SJCRH30 (cell line): Measurements from ENCODE around the gene CIRBP. TPM values are rescaled to one million over a fixed set of nuclear protein-coding genes. Genes with fewer than 3 reads are reported as not detected.

Experiments used
- DNase-seq, 2 experiments: peaks; one replicate each; pipeline ENCODE4 v3.0.0-alpha.2; 2015 to 2020
- H3K27ac ChIP-seq: fragments of 250-450 bp; sonication (Bioruptor Pico); 2 replicates; pipeline ENCODE4 v1.5.1; 2020; ENCODE audit warnings: mild to moderate bottlenecking, moderate library complexity
- H3K27me3 ChIP-seq: fragments of 250-450 bp; sonication (Bioruptor Pico); 2 replicates; pipeline ENCODE4 v1.5.1; 2020; ENCODE audit warnings: mild to moderate bottlenecking, moderate library complexity
- H3K36me3 ChIP-seq: fragments of 250-450 bp; sonication (Bioruptor Pico); 2 replicates; pipeline ENCODE4 v1.5.1; 2020; ENCODE audit warnings: mild to moderate bottlenecking, moderate library complexity
- H3K4me1 ChIP-seq: fragments of 250-450 bp; sonication (Bioruptor Pico); 2 replicates; pipeline ENCODE4 v1.5.1; 2020; ENCODE audit warnings: mild to moderate bottlenecking, moderate library complexity
- H3K4me3 ChIP-seq: fragments of 250-450 bp; sonication (Bioruptor Pico); 2 replicates; pipeline ENCODE4 v1.5.1; 2020; ENCODE audit warnings: mild to moderate bottlenecking, moderate library complexity
- H3K9me3 ChIP-seq: fragments of 250-450 bp; sonication (Bioruptor Pico); replicated peaks from 2 replicates; pipeline ENCODE4 v1.5.1; 2020; ENCODE audit warnings: mild to moderate bottlenecking, moderate library complexity
- total RNA-seq: library from RNA; depleted of rRNA; stranded (reverse); fragments of >200 nt; shearing (Covaris generic); gene quantifications from 2 replicates; pipeline ENCODE4 v1.2.3, GENCODE V29; 2014

The CIRBP gene
- total RNA-seq, 1 experiment from 2014 or later: 181 TPM

DNA sequence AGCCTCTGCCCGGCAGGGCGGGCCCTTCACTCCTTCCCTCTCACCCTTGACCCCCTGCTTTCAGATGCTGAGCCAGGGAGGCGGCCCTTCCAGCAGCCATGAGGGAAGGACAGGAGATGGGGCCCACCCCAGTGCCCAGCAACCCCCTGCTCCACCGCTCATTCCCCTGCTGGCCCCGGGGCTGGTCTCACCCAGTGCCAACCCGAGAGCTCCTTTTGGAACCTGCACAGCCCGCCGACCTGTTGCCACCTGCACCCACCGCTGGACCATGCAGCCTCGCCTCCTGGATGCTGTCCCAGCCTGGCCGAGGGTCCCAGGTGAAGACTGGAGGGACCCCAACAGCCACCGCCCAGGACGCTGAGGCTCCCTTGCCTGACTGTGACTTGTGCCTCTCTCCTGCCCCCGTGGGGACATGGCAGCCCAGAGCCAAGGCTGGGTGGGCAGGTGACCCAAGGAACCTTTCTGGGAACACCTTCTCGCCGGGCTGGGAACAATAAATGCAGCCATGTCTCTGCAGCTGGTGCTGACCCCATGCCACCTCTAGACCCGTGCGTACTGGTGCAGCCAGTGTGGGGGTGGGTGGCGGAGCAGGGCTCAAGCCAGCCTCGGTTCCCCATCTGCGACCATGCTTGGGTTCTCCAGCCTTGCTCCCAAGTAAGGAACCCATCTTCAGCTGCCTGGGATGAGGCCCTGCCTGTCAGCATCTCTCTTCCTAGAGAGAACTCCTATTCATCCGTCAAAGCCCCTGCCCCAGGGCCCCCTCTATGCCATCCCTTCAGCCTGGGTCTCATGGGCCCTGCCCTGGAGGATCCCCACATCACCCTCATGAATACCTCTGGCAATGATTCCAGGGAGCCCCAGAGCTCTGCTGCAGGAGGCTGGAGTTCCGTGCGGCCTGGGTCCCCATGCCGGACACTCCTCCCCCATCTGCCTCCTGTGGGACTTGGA is 9.9 kb downstream of the CIRBP start:
- Histone ChIP-seq H3K4me1 (no peaks in the 10 kb centered on the region), H3K27ac (no peak overlapping the region), H3K36me3 (peaks cover 18% of the 10 kb centered on the region), H3K9me3 (no peaks in the 10 kb centered on the region), H3K4me3 (no peak overlapping the region), H3K27me3 (peaks cover 13% of the 10 kb centered on the region)
- DNase-seq: no peak

DNA sequence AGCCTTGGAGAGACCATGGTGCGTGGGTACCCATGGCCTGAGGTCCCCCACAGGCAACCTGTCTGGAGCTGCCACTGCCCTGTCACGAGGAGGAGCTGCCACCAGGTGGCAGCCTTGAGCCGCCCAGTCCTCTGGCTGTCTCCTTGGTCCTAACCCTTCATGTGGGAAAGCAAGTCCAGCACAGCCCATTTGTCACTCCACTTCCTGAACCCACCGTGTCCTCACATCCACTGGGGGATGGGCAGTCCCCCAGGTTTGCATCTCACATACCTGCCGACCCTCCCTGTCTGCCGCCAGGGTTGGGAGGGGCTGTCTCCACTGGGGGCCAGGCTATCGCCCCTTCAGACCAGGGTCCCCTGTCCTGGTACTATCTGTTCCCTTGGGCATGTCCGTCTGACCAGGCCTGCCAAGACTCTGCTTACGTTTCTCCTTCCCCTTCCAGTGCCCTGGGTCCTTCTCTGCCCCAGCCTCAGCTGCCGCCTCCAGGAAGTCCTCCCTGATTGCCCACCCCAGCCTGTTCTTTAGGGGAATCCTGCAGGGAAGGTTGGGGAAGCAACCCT is 10.7 kb downstream of the CIRBP start:
- peak; percentile 79 to 91 for DNase-seq
- H3K4me1 ChIP-seq: no peaks in the 10 kb centered on the region
- H3K4me3 ChIP-seq: no peak overlapping the region
- H3K36me3 ChIP-seq: peaks cover 10% of the 10 kb centered on the region
- no peak overlapping the region for H3K27ac ChIP-seq
- H3K27me3 ChIP-seq: peaks cover 22% of the 10 kb centered on the region
- H3K9me3 ChIP-seq: no peaks in the 10 kb centered on the region

DNA sequence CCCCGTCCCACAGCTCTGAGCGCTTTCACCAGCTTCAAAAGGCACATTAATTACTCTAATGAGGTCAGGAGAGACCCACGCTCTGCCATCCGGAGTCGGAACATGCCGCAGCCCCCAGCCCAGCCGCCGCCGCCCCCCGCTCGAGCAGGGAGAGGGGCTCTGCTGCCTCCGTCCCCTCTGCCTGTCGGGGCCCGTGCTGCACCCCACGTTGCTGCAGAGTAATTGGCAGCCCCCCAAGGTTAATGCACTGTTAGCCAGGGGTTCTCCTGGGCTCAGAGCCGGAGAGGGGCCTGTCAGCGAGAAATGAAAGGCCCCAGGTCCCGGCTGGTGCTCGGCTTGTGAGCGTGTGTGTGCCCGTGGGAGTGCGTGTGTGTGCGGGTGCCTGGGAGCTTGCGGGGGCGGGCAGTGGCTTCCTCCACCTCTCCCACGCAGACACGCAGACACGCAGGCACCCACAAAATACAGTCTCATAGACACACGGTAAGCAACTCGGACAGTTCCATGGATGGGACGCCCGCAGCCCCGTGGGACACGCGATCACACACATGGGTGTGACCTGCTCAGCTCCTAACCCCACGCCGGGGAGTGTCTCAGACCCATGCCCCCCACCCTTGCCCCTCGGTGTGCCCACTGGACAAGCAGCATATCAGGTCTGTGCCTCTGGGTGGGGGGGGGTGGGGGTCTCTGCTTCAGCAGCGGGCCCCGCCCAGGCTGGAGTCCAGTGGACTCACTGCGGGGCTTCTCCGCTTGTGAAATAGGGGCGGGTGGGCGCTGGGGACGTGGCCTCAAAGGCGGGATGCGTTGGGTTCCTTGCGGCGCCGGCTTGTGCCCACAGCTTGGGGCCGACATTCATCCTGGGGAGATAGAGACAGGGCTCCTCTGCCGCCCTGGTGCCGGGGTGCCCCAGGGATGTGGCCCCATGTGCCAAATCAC is 11.8 kb downstream of the CIRBP start:
- no peak for DNase-seq
- H3K9me3 ChIP-seq: no peaks in the 10 kb centered on the region
- peaks cover 7% of the 10 kb centered on the region; the same call in 1 of the 2 replicates for H3K36me3 ChIP-seq
- peaks cover 27% of the 10 kb centered on the region for H3K27me3 ChIP-seq
- H3K4me3 ChIP-seq: no peak overlapping the region
- H3K27ac ChIP-seq: no peak overlapping the region
- no peaks in the 10 kb centered on the region for H3K4me1 ChIP-seq

DNA sequence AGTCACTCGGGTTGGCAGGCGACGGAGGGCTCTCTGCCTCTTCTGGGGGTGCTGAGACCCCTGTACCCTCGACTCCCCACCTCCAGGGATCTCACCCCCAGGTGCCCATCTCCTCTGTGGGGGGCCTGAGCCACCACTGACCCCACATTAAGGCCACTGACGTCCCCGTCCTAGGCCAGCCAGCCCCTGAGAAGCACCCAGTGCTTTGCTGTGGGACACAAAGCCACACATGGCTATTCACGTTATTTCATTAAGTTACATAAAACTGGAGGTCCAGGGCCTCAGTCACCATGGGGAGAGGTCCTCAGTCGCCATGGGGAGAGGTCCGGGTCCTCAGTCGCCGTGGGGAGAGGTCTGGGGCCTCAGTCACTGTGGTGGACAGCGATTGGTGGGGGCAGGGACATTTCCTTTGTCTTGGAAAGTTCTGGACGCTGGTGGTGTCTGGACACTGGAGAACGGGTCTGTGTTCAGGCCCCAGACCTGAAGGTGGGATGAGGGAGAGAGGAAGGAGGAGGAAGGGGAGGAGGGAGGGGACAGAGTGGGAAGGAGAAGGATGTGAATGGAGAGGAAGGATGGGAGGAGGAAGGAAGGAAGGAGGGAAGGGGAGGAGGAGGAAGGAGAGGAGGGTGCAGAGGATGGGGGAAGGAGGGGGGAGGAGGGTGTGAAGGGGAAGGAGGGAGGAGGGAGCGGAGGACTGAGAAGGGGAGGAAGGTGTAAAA is 12.6 kb downstream of the CIRBP start:
- Histone ChIP-seq H3K9me3 (no peaks in the 10 kb centered on the region), H3K4me1 (no peaks in the 10 kb centered on the region), H3K27me3 (peaks cover 31% of the 10 kb centered on the region), H3K36me3 (peaks cover 7% of the 10 kb centered on the region; the same call in 1 of the 2 replicates), H3K27ac (no peak overlapping the region), H3K4me3 (no peak overlapping the region)
- DNase-seq: no peak

DNA sequence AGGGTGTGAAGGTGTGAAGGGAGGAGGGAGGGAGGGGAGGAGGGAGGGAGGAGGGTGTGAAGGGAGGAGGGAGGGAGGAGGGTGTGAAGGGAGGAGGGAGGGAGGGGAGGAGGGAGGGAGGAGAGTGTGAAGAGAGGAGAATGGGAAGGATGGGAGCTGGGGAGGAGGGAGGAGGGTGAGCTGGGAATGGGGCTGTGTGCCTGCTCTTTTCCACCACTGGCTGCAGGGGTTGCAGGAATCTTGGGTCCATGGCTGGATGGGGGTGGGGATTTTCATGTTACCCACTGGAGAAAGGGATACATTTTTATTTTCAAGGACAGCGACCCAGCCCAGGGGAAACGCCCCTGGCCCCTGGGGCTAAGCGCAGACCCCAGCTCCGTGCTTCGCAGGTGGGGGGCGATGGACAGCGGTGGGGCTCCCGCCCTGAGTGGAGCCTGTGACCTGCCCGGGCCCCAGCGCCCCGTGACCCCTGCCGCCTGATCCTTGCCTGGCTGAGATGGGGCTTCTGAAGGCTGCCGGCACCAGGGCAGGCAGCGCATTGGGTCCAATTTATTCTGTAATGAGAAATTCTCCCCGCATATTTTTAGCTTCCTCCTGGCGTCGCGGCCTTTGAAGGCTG is 13.6 kb downstream of the CIRBP start:
- Histone ChIP-seq H3K27me3 (peaks cover 38% of the 10 kb centered on the region), H3K9me3 (no peaks in the 10 kb centered on the region), H3K27ac (no peak overlapping the region), H3K36me3 (peaks cover 7% of the 10 kb centered on the region; the same call in 1 of the 2 replicates), H3K4me1 (no peaks in the 10 kb centered on the region), H3K4me3 (no peak overlapping the region)
- DNase-seq: no peak

DNA sequence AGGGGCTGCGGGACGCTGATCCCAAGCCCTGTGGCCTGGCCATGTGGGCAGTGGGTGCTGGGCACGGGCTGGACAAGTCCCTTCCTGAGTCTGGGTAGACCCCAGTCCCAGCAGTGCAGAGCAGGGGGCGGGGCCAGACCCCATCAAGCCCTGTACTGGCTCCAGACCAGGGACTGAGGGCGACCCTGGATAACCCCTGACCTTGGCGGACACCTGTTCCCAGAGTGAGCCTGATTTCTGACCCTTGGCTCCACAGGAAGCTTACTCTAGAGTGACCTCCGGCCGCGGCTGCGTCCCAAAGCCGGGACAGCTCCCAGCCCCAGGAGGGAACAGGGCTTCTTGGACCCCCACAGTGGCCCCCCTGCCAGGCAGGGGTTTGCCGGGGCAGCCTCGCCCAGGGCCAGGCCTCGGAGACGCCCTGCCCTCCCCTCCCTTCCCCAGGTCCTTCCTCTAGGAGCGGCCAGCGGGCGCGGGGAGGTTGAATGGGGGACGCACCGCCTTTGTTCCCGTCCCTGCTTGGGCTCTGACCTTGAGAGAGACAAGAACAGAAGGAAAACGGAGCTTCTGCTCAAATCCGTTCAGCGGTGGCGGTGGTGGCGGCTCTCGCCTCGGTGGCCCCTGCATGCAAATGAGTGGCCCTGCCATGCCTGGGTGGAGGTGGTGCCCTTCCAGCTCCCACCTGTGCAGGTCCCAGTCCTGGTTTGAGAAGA is 14.2 kb downstream of the CIRBP start:
- no peak for DNase-seq
- H3K9me3 ChIP-seq: no peaks in the 10 kb centered on the region
- H3K27me3 ChIP-seq: peaks cover 43% of the 10 kb centered on the region
- H3K4me1 ChIP-seq: no peaks in the 10 kb centered on the region
- H3K36me3 ChIP-seq: peaks cover 7% of the 10 kb centered on the region; the same call in 1 of the 2 replicates
- no peak overlapping the region for H3K4me3 ChIP-seq
- H3K27ac ChIP-seq: no peak overlapping the region

DNA sequence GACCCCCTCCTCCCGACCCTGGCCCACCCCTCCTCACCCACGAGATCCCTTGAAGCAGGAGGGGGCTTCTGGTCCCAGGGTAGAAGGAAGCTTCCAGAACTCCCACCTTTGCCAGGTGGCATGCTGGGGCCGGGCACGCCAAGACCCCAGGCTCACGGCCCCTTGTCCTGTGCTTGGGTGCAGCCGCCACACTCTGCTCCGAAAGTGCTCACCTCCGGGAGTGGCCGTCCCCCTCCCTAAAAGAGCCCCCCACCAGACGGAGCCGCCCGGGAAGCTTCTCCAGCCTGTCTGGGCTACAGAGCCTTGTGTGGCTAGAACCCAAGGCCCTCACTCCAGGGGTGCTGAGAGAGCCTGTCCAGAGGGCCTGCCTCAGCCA is 14.8 kb downstream of the CIRBP start:
- Histone ChIP-seq H3K4me1 (no peaks in the 10 kb centered on the region), H3K4me3 (no peak overlapping the region), H3K36me3 (peaks cover 6% of the 10 kb centered on the region; the same call in 1 of the 2 replicates), H3K9me3 (no peaks in the 10 kb centered on the region), H3K27me3 (peaks cover 46% of the 10 kb centered on the region), H3K27ac (no peak overlapping the region)
- no peak for DNase-seq

DNA sequence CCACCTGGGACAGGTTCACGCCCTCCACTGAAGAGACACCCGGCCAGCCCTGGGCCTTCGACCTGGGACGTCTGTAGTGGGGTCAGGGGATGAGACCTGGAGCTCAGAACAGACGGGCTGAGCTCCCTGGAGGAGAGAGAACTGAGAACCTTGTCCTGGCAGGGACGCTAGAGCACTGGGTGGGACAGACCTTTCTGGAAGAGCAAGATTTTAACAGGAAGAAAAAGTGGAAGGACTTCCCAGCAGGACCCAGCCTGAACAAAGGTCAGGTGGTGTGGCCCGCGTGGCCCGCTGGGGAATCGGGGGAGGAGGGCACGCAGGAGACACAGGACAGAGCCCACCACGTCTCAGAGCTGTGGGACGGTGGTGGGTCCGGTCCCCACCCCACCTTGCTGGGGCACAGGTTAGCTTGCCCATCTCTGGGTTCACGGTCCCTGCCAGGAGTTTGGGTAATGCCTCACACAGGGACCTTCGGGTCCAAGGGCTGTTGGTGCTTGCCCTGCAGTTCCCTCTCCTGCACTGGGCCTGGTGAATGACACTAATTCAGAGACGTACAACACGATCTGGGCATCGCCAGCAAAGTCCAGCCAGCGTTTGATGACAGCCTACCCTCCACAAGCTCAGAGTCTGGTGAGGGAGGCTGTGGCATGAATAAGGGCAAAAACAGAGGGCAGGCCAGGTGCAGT is 15.3 kb downstream of the CIRBP start:
- Histone ChIP-seq H3K27me3 (peaks cover 49% of the 10 kb centered on the region), H3K9me3 (no peaks in the 10 kb centered on the region), H3K4me3 (no peak overlapping the region), H3K36me3 (peaks cover 1% of the 10 kb centered on the region; the same call in 1 of the 2 replicates), H3K27ac (no peak overlapping the region), H3K4me1 (no peaks in the 10 kb centered on the region)
- no peak for DNase-seq

DNA sequence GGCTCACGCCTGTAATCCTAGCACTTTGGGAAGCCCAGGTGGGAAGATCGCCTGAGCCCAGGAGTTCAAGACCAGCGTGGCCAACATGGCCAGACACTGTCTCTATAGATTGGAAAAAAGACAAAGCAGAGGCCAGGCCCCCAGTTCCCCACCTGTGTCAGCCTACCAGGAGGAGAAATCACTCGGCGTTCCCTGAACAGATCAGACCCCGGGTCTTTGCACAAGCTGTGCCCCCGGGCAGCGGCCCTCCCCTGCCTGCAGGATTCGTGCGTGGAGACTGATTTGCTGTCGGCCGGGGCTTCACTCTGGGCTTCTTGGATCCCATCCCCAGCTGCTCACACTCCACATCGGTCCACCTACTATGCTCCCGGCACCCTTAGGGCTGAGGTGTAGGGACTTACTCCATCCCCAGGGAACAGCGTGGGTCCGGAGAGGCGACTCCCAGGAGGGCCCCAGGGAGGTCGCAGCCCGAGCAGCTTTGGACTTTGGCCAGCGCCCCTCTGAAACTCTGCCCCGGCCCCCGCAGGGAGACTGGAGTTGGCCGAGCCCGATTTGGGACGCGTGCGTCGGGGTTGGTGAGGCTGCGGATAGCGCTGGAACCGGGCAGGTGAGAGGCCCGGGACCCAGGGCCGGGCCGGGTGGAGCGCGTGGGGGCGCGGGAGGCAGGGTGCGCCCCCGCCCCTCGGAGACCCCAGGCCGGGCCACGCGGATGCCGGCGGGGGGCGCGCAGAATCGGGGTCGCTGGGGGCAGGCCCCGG is 16.0 kb downstream of the CIRBP start:
- Histone ChIP-seq H3K27me3 (peaks cover 52% of the 10 kb centered on the region), H3K4me1 (no peaks in the 10 kb centered on the region), H3K9me3 (no peaks in the 10 kb centered on the region), H3K36me3 (no peaks in the 10 kb centered on the region), H3K27ac (no peak overlapping the region), H3K4me3 (0 out of 2 replicates have a peak overlapping the region, but pooled peaks have one; percentile 7)
- peak in 1 of 2 experiments; percentile 28 for DNase-seq

DNA sequence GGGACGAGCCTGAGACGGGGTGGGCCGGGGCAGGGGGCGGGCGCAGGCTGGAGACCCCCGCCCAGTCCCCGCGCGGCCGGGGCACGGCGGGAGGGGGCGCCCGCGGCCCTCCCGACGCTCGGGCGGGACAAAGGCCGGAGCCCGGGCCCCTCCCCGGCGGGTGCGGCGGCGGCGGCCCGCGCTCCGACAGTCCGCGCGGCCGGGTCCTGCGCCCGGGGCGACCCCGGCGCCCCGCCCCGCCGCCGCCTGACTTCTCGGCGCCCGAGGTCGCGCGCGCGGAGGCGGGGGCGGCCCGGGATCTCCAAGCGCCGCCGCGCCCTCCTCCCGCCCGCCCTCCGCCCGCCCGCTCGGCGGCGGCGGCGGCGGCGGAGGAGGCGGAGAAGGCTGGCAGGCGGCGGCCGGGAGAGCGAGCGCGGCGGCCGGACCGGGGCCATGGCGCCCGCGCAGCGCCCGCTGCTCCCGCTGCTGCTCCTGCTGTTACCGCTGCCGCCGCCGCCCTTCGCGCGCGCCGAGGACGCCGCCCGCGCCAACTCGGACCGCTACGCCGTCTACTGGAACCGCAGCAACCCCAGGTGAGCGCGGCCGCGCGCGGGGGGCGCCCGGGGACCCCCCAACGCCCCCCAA is 16.7 kb downstream of the CIRBP start, which contains the start of gene EFNA2:
Gene EFNA2, plus strand, starts transcription at position 137 of the 624 bp plus-strand sequence. Its CDS starts 296 bp downstream, at position 433.
- H3K9me3 ChIP-seq: no peaks in the 10 kb centered on the region
- DNase-seq: peak in 1 of 2 experiments; percentile 16
- H3K27ac ChIP-seq: no peak within 1 kb of the TSS
- H3K4me1 ChIP-seq: peaks cover 6% of the 10 kb centered on the region
- H3K4me3 ChIP-seq: peak within 1 kb of the TSS; percentile 40
- peaks cover 59% of the 10 kb centered on the region for H3K27me3 ChIP-seq
- no peaks in the 10 kb centered on the region for H3K36me3 ChIP-seq

DNA sequence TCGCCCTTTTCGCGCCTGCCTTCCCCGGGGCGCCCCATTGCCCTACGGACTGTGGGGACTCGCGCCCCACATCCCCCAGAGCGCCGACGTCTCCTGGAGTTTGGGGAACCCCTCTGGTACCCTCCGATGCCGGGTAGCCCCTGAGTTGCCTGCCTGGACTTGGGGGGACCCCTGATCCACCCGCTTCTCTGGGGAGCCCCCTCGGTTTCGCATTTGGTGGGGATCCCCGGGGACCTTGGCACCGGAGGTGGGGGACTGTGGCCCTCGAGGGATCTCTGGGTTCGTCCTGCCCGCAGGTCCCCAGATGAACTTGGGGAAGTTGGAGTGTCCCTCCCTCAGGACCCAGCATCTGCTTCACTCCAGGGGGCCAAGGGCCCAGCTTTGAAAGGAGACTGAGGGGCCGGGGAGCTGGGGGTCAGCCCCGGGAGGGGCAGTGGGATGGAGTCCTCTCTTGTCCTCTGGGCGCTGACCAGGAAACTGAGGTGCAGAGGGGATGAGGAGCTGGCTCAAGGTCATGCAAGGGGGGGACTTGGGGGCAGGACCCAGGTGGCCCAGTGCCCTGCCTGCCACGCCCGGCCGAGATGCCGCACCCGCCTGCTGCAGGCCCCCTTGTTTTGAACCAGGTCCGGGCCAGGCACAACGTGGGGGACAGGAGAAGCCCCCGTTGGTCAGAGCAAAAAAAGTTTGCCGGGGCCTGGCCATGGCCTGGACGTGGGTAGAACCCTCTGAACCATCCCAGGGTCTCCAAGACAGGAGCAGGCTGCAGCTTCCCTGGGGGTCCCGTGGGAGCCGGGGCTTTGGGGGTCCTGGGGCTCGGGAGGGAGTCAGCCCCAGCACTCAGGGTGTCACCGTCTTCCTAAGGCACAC is 17.6 kb downstream of the CIRBP start:
- DNase-seq: no peak
- Histone ChIP-seq H3K4me3 (peak overlapping the region; percentile 40), H3K27ac (no peak overlapping the region), H3K4me1 (peaks cover 15% of the 10 kb centered on the region), H3K9me3 (no peaks in the 10 kb centered on the region), H3K36me3 (no peaks in the 10 kb centered on the region), H3K27me3 (peaks cover 67% of the 10 kb centered on the region)
